Tibial nerve (tissue), 4 donors: ENCODE measurements around the gene ALPK3. TPM values are rescaled to one million over a fixed set of nuclear protein-coding genes. Genes with fewer than 3 reads are reported as not detected.

Source experiments
- DNase-seq, 2 donors: peaks; one replicate each; pipeline ENCODE4 v3.0.0-alpha.2; 2019; ENCODE audit warnings: low spot score in 2 of 2
- H3K27ac ChIP-seq, 4 donors: fragments of 200-600 bp; sonication (generic) in 3 of 4; one replicate each; pipeline ENCODE4 v1.5.1; 2017 to 2019; ENCODE audit warnings: mild to moderate bottlenecking in 1 of 4
- H3K27me3 ChIP-seq, 2 donors: fragments of 200-600 bp; sonication (generic) in 1 of 2; one replicate each; pipeline versions ENCODE4 v1.5.1 to v1.6.0; 2017 to 2019
- H3K36me3 ChIP-seq, 3 donors: fragments of 200-600 bp; sonication (generic); one replicate each; pipeline ENCODE4 v1.5.1; 2018 to 2019
- H3K4me1 ChIP-seq, 4 donors: fragments of 200-600 bp; sonication (generic) in 3 of 4; one replicate each; pipeline ENCODE4 v1.5.1; 2017 to 2019
- H3K4me3 ChIP-seq, 4 donors: fragments of 200-600 bp; sonication (generic) in 3 of 4; one replicate each; pipeline ENCODE4 v1.5.1; 2017 to 2019; ENCODE audit warnings: mild to moderate bottlenecking in 1 of 4, moderate library complexity in 1 of 4
- H3K9me3 ChIP-seq, 4 donors: fragments of 200-600 bp; sonication (generic) in 3 of 4; one replicate each; pipeline ENCODE4 v1.5.1; 2017 to 2019
- EP300 ChIP-seq, 2 donors: sonication (generic); formaldehyde crosslinking; IDR thresholded peaks; one replicate each; pipeline ENCODE4 v1.6.1; 2017; ENCODE audit warnings: antibody characterized with exemption in 2 of 2, mild to moderate bottlenecking in 1 of 2
- POLR2A ChIP-seq, 2 donors: fragments of 450-650 bp; IDR thresholded peaks; one replicate each; pipeline ENCODE4 v1.6.1; 2017; ENCODE audit warnings: antibody characterized with exemption in 2 of 2, mild to moderate bottlenecking in 2 of 2, moderate library complexity in 2 of 2
- WGBS, 2 donors: methylation state at CpG; one replicate each; pipeline ENCODE4 v1.1.5; 2018; 5-methylcytosine and 5-hydroxymethylcytosine counted together
- total RNA-seq, 4 donors: library from RNA; depleted of rRNA; stranded (reverse); fragments of >200 nt; gene quantifications; one replicate each; pipeline ENCODE4 v1.1.0, GENCODE V29; 2016
- TF ChIP-seq, protein P1 (sequence below), 5 experiments: fragments of 200-600 bp in 3 of 5; fragments of 450-650 bp in 2 of 5; sonication (generic) in 3 of 5; IDR thresholded peaks; one replicate each; pipeline ENCODE4 v1.5.1; 2016 to 2019; ENCODE audit warnings: antibody characterized with exemption in 5 of 5, mild to moderate bottlenecking in 3 of 5, moderate library complexity in 2 of 5

The ALPK3 gene
- total RNA-seq, 4 donors from 2014 or later = 2.4 to 7.1 (median 4.7) TPM

DNA sequence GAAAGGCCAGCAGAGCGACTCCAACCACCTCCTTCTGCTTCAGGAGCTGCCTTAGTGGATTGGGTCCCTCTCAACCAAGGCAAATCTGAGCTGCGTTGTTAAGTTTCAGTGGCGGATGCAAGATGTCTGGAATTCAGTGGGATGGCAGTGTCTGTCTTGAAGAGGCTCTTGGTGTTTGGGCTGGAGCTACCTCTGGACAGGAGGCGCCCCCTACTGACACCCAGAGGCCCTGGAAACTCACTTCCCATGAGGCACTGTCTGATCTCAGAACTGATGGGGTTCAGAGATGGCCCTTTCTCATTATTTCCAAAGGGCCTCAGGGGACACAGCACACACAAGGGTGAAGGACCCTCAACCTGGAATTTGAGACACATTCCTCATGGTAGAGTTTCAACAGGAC, 61.3 kb downstream of the ALPK3 start:
- Histone ChIP-seq H3K4me1 (no peaks in the 10 kb centered on the region), H3K27me3 (no peaks in the 10 kb centered on the region), H3K36me3 (no peaks in the 10 kb centered on the region), H3K4me3 (no peak overlapping the region), H3K27ac (no peak overlapping the region), H3K9me3 (no peaks in the 10 kb centered on the region)
- DNase-seq = peak; percentile 40 to 73
- WGBS, 2 donors = 43 to 48% methylated on average over 4 of the region's 4 CpGs
- TF ChIP-seq, protein P1, sequence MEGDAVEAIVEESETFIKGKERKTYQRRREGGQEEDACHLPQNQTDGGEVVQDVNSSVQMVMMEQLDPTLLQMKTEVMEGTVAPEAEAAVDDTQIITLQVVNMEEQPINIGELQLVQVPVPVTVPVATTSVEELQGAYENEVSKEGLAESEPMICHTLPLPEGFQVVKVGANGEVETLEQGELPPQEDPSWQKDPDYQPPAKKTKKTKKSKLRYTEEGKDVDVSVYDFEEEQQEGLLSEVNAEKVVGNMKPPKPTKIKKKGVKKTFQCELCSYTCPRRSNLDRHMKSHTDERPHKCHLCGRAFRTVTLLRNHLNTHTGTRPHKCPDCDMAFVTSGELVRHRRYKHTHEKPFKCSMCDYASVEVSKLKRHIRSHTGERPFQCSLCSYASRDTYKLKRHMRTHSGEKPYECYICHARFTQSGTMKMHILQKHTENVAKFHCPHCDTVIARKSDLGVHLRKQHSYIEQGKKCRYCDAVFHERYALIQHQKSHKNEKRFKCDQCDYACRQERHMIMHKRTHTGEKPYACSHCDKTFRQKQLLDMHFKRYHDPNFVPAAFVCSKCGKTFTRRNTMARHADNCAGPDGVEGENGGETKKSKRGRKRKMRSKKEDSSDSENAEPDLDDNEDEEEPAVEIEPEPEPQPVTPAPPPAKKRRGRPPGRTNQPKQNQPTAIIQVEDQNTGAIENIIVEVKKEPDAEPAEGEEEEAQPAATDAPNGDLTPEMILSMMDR (IDR thresholded peaks at IDR 0.05) = peak; percentile 45 to 59 (median 51)
- TF ChIP-seq POLR2A (IDR thresholded peaks at IDR 0.05) = no peak

DNA sequence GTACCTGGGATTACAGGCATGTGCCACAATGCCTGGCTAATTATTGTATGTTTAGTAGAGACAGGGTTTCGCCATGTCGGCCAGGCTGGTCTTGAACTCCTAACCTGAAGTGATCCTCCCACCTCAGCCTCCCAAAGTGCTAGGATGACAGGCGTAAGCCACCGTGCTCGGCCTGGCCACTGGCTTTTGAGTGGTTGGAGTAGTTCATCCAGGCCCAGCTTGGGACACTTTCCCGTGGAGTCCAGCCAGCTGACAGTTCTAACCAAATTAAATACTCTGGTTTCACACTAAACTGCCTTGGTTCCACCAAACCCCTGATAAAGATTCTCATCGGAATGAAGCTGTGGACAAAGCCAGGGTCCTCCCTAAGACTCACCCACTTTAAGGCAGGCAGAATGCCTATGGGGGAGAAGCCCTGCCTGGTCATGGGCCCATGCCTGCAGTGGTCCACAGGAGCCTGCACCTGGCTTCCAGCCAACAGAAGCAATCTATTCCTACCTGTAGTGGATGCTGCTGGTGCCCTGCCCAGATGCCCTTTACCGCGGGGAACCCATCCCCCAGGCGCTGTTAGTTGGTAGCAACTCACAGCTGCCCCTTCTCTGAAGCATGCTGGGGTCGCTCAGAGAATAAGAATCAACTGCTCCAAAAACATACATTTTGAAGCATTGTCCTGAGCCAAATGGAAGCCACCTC, 62.1 kb downstream of the ALPK3 start:
- Histone ChIP-seq H3K36me3 (no peaks in the 10 kb centered on the region), H3K27me3 (no peaks in the 10 kb centered on the region), H3K27ac (no peak overlapping the region), H3K4me3 (no peak overlapping the region), H3K9me3 (no peaks in the 10 kb centered on the region), H3K4me1 (no peaks in the 10 kb centered on the region)
- DNase-seq = no peak
- 89 to 93% methylated on average over 11 of the region's 11 CpGs for WGBS, 2 donors
- TF ChIP-seq EP300 (IDR thresholded peaks at IDR 0.05) (no peak), POLR2A (IDR thresholded peaks at IDR 0.05) (no peak)
- TF ChIP-seq, protein P1 (IDR thresholded peaks at IDR 0.05) = no peak

GRCh38 chr15:84880007-84880406, 62.9 kb downstream of the ALPK3 start:
- no peak overlapping the region for H3K4me3 ChIP-seq
- no peaks in the 10 kb centered on the region for H3K9me3 ChIP-seq
- no peaks in the 10 kb centered on the region for H3K27me3 ChIP-seq
- H3K27ac ChIP-seq = no peak overlapping the region
- 75 to 87% methylated on average over 3 of the region's 3 CpGs for WGBS, 2 donors
- no peaks in the 10 kb centered on the region for H3K4me1 ChIP-seq
- no peak for TF ChIP-seq EP300 (IDR thresholded peaks at IDR 0.05)
- TF ChIP-seq, protein P1 (IDR thresholded peaks at IDR 0.05) = no peak
- TF ChIP-seq POLR2A (IDR thresholded peaks at IDR 0.05) = no peak
- H3K36me3 ChIP-seq = no peaks in the 10 kb centered on the region
- no peak for DNase-seq

DNA sequence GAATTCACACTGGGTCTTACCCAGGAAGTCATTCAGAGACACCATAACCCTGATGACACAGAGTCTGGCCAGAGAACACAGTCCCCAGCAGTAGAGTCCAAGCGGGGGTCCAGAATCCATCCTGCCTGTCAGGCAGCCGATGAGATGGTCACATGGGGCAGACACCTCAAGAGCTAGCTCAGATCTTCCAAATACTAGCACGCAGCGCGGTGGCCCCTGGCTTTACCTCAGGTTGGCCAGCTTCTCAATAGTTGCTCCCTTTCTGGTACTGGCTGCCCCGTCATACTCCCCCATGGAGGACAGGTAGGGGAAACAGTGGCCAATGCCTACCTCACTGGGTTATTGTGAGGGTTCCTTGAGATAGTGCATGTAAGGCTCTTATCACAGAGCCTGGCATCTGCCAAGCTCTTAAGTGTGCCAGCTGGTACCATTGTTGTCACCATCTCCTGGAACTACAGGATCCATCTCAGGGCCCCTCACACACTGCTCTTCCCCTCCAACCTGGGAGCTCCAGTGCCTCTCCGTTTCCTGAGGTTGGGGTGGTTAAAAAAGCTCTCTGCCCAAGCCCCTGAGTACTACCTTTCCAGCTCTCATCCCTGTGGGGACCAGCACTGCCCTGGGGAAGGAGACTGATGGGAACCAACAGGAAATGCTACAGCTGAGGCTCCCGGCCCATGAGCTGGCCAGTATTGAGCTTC, 63.8 kb downstream of the ALPK3 start:
- H3K27me3 ChIP-seq = no peaks in the 10 kb centered on the region
- no peaks in the 10 kb centered on the region for H3K9me3 ChIP-seq
- no peaks in the 10 kb centered on the region for H3K4me1 ChIP-seq
- TF ChIP-seq, protein P1 (IDR thresholded peaks at IDR 0.05) = no peak
- TF ChIP-seq EP300 (IDR thresholded peaks at IDR 0.05) (no peak), POLR2A (IDR thresholded peaks at IDR 0.05) (no peak)
- no peak overlapping the region for H3K4me3 ChIP-seq
- no peak for DNase-seq
- 84% methylated on average over 5 to 8 of the region's 8 CpGs for WGBS, 2 donors
- no peaks in the 10 kb centered on the region for H3K36me3 ChIP-seq
- no peak overlapping the region for H3K27ac ChIP-seq

- no peaks in the 10 kb centered on the region for H3K27me3 ChIP-seq
- TF ChIP-seq, protein P1 (IDR thresholded peaks at IDR 0.05) = no peak
- no peak for DNase-seq
These were observed 64.3 kb downstream of the ALPK3 start for GRCh38 chr15:84881520-84881830.

More at GRCh38 chr15:84881520-84881830, 64.3 kb downstream of the ALPK3 start:
- H3K9me3 ChIP-seq = no peaks in the 10 kb centered on the region
- no peaks in the 10 kb centered on the region for H3K36me3 ChIP-seq
- H3K27ac ChIP-seq = no peak overlapping the region
- WGBS, 2 donors = 89 to 94% methylated on average over 7 of the region's 7 CpGs
- H3K4me3 ChIP-seq = no peak overlapping the region
- no peaks in the 10 kb centered on the region for H3K4me1 ChIP-seq
